Adrenal gland (tissue), 5 donors: ENCODE data around the gene TRPV2.

ENCODE experiments used
- POLR2A ChIP-seq, 2 donors: fragments of 450-650 bp; IDR thresholded peaks; one replicate each; pipeline ENCODE4 v1.6.1; 2017; ENCODE audit warnings: antibody characterized with exemption in 2 of 2, mild to moderate bottlenecking in 2 of 2, moderate library complexity in 1 of 2
- TF ChIP-seq, protein P1 (sequence below), 6 experiments: fragments of 450-650 bp in 4 of 6; fragments of 200-600 bp in 2 of 6; sonication (generic) in 1 of 6; IDR thresholded peaks; 1 replicate in 5 of 6; 2 replicates in 1 of 6; pipeline versions ENCODE4 v1.5.1 to v1.8.0; 2016 to 2021; ENCODE audit warnings: antibody characterized with exemption in 6 of 6, mild to moderate bottlenecking in 2 of 6, moderate library complexity in 1 of 6
- donor health status: DM: no; HTN: no; CAD: no.

DNA sequence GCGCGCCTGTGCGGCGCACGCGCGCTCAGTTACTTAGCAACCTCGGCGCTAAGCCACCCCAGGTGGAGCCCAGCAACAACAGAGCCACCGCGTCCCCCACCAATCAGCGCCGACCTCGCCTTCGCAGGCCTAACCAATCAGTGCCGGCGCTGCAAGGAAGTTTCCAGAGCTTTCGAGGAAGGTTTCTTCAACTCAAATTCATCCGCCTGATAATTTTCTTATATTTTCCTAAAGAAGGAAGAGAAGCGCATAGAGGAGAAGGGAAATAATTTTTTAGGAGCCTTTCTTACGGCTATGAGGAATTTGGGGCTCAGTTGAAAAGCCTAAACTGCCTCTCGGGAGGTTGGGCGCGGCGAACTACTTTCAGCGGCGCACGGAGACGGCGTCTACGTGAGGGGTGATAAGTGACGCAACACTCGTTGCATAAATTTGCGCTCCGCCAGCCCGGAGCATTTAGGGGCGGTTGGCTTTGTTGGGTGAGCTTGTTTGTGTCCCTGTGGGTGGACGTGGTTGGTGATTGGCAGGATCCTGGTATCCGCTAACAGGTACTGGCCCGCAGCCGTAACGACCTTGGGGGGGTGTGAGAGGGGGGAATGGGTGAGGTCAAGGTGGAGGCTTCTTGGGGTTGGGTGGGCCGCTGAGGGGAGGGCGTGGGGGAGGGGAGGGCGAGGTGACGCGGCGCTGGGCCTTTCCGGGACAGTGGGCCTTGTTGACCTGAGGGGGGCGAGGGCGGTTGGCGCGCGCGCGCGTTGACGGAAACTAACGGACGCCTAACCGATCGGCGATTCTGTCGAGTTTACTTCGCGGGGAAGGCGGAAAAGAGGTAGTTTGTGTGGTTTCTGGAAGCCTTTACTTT lies 34.5 kb upstream of the TRPV2 start, which contains the start of gene UBB:
- TF ChIP-seq, protein P1, sequence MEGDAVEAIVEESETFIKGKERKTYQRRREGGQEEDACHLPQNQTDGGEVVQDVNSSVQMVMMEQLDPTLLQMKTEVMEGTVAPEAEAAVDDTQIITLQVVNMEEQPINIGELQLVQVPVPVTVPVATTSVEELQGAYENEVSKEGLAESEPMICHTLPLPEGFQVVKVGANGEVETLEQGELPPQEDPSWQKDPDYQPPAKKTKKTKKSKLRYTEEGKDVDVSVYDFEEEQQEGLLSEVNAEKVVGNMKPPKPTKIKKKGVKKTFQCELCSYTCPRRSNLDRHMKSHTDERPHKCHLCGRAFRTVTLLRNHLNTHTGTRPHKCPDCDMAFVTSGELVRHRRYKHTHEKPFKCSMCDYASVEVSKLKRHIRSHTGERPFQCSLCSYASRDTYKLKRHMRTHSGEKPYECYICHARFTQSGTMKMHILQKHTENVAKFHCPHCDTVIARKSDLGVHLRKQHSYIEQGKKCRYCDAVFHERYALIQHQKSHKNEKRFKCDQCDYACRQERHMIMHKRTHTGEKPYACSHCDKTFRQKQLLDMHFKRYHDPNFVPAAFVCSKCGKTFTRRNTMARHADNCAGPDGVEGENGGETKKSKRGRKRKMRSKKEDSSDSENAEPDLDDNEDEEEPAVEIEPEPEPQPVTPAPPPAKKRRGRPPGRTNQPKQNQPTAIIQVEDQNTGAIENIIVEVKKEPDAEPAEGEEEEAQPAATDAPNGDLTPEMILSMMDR (IDR thresholded peaks at IDR 0.05): no peak
- TF ChIP-seq POLR2A (IDR thresholded peaks at IDR 0.05): peak; percentile 98 to 99
